GM21529 (cell line): ENCODE measurements around the gene ZFX.
A peak's percentile ranks its signal among the peaks of the same experiment; 100 is the strongest.
"Not testable (repeated sequence)": the region's sequence is repeated elsewhere in the genome, so short reads cannot be mapped to it uniquely, and the experiment has no call there.

ENCODE experiments used
- ATAC-seq: cut with Tn5 transposase; IDR thresholded peaks from one replicate; pipeline ENCODE4 v1.9.1; 2021; ENCODE audit not compliant: unreplicated experiment

The ZFX gene

GRCh38 chrX:24150898-24151297 lies 1.4 kb downstream of the ZFX start:
- no peak for ATAC-seq

DNA sequence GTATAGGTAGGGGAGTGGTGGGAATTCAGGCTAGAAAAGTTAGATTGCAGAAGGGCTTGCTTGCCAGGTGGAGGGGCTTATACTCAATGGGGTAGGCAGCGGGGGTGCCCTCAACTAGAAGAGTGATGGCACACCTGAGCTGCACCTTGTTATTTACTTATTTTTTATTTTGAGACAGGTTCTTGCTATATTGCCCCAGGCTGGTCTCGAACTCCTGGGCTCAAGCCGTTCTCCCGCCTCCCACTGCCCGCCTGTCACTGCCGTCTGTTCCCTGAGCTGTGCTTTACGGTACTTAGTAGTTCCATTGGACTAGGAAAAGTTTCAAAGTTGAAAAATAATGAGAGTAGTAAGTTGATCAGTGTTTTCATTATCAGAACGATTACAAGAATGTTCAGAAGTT lies 2.0 kb downstream of the ZFX start:
- ATAC-seq = no peak

GRCh38 chrX:24153178-24153795 lies 3.8 kb downstream of the ZFX start:
- no peak for ATAC-seq

DNA sequence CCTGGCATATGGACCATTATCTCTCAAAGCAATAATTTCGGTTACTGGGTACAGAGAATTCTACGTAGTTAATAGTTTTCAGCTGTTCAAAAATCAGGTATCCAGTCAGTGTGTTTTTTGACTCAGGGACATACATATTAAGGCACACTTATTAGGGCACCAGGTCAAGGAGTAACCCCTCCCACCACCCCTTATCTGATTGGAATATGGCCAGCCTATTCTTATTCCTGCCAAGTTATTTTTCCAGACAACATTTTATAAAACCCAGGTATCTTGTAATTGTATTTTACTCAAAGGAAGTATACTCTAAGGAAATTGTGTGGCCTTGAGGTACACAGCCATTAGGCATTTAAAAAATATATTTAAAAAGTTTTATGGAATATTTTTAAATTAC lies 4.3 kb downstream of the ZFX start:
- ATAC-seq = no peak

GRCh38 chrX:24154490-24155034 lies 5.0 kb downstream of the ZFX start:
- ATAC-seq = no peak

DNA sequence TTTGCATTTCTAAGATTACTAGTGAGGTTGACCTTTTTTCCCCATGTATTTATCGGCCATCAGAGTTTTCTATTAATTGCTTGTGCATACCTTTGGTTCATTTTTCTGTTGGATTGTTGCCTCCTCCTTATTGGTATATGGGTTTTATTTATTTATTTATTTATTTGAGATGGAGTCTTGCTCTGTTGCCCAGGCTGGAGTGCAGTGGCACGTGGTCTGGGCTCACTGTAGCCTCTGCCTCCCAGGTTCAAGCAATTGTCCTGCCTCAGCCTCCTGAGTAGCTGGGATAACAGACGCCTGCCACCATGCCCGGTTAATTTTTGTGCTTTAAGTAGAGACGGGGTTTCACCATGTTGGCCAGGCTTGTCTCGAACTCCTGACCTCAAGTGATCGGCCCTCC lies 6.2 kb downstream of the ZFX start:
- ATAC-seq = not testable (repeated sequence)

GRCh38 chrX:24156177-24156576 lies 6.6 kb downstream of the ZFX start:
- ATAC-seq = no peak

- ATAC-seq = no peak
Observed at GRCh38 chrX:24158881-24159280, 9.4 kb downstream of the ZFX start.

GRCh38 chrX:24166078-24166477 lies 16.5 kb downstream of the ZFX start:
- ATAC-seq = no peak

- ATAC-seq = peak; percentile 39
Observed at GRCh38 chrX:24167719-24168472, 18.4 kb downstream of the ZFX start.

DNA sequence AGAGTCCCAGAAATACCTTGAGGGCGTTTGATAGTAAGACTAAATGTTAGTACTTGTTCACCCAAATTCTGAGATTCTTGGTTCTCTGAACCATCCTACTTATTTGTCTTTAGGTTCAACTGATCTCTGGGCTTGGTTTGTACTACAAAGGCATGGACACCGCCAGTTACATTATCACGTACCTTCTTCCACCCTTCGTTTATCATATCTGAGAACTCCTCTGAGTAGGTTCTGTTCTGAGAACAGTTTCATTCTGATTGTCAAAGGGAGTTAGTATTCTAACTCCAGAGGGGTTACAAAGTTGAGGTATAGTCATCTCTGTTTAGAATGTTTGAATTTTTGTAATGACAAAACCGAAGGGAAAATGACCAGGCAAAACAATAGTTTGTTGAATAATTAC lies 19.3 kb downstream of the ZFX start:
- ATAC-seq = peak; percentile 75

GRCh38 chrX:24169211-24169610 lies 19.7 kb downstream of the ZFX start:
- peak; percentile 81 for ATAC-seq

DNA sequence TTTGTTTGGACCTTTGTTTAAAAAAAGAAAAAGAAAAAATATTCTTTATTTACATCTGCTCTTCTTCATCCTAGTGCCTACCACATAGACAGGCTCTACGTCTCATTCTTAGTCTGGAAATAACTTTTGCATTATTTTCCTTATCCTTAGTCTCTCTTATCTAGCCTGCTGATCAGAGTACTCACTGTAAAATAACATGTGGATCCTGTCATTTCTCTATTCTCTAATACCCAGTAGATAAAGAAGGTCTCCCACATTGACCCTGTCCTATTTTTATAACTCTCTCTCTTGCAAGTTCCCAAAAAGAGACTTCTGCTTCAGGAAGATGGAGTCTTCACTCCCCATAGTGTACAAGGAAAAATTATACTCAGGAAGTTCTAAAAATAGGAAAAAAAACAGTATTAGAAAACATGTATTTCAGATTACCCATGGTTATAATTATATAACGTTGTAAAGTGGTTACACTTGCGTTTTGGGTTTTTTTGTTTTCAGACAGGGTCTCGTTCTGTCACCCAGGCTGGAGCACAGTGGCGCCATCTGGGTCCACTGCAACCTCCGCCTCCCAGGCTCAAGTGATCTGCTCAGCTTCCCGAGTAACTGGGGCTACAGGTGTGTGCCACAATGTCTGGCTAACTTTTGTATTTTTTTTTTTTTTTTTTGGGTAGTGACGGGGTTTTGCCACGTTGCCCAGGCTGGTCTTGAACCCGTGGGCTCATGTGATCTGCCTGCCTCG lies 23.8 kb downstream of the ZFX start:
- ATAC-seq = no peak

GRCh38 chrX:24175276-24175675 lies 25.7 kb downstream of the ZFX start:
- peak; percentile 81 for ATAC-seq

- no peak for ATAC-seq
Observed at GRCh38 chrX:24178441-24178840, 28.9 kb downstream of the ZFX start.

DNA sequence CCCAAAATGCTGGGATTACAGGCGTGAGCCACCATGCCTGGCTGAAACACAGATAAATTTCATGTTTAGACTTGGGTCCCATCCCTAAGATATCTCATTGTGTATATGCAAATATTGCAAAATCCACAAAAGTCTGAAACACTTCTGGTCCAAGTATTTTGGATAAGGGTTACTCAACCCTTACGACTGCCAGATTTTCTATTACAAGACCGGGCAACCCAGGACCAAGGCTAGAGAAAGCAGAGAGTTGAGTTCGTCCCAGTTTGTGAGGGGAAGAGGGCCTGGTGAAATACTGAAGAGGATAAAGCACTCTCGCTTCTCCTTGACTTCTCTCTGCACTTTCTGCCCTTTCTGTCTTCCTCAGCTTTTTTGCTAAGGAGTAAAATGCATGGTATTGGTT lies 34.5 kb downstream of the ZFX start:
- ATAC-seq = no peak

DNA sequence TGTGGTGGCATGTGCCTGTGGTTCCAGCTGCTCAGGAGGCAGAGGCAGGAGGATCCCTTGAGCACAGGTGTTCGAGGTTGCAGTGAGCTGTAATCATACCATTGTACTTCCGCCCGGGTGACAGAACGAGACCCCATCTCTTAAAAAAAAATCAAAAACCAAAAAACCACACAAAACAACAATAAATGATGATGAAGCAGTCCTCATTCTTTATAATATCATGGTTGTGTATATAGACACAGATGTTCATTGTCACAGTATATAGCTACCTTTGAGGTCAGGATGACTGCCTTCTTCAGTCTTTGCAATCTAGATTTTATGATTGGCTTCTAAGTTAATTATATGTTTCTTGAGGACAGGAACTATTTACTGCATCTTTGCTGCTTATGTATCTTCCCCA lies 37.0 kb downstream of the ZFX start:
- no peak for ATAC-seq

DNA sequence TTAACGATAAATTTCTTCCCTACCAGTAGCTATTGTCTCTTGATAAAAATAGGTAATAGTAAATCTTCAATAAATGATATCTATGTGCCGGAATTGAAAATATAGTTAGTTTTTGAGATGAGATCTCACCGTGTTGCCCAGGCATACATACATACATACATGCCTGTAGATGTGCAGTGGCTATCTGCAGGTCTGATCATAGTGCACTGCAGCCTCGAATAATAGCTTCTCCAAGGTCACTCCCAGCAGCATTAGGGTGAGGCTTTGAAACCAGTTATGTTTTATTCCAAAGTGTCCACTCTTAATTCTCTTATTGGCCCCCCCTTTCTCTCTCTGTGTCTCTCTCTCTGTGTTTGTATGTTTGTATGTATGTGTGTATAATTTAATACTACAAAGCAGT lies 37.5 kb downstream of the ZFX start:
- ATAC-seq = no peak

DNA sequence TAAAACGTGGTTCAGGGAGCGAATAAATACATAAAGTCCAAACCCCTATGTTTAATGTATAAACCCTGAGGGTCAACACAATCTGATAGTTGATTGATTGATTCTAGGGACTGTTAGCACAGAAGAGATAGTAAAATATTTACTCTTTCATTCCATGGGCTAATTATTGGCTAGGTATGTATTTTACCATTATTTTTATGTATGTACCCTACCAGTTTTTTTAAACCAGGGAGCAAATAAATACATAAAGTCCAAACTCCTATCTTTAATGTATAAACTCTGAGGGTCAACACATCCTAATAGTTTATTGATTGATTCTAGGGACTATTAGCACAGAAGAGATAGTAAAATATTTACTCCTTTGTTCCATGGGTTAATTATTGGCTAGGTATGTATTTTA lies 40.0 kb downstream of the ZFX start:
- no peak for ATAC-seq

GRCh38 chrX:24190500-24191156 lies 41.1 kb downstream of the ZFX start:
- ATAC-seq = no peak

- ATAC-seq = no peak
Observed at GRCh38 chrX:24196509-24196908, 47.0 kb downstream of the ZFX start.
